ENCODE data around the gene DPYD. TPM values are rescaled to one million over a fixed set of nuclear protein-coding genes. Genes with fewer than 3 reads are reported as not detected.

DPYD gene
- total RNA-seq, 2 experiments from 2014 or later, result 9.8 to 11.1 TPM

DNA sequence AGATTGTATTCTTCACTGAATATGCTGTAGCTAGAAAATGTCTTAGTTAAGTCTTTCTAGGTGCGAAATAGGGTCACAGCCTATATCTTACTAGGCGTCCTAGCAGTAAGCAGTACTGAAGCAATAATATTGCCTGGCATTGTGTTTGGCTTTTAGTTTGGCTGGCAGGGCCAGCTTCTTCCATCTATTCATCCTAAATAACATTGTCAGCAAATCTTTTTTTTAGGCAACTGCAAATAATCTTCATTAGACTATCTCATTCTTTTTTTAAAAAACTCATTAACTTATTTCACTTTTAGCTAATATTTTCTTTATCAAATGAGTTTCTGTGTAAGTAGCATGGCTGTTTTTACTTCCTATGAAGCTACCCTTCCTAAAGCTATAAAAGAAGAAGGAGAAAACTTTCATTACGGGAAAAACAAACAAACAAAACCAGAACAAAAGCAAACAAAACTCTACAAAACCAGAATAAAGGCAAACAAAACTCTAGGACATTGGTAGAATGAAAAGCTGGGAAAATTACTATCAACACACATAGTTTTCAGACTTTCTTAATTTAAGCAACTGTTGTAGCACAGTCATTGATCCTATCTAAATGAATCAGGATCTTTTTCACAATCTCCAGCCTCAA, 506.0 kb downstream of the DPYD start:
- DNase-seq, result no peak
- Mint-ChIP-seq H3K9me3 (no peaks in the 10 kb centered on the region), H3K4me1 (ENCODE audit: low read depth) (no peaks in the 10 kb centered on the region), H3K36me3 (ENCODE audit: low read depth) (peaks cover 8% of the 10 kb centered on the region), H3K27me3 (ENCODE audit: low read depth) (no peaks in the 10 kb centered on the region), H3K4me3 (no peak overlapping the region), H3K27ac (no peak overlapping the region)
- CTCF ChIA-PET, result interaction anchor here (0.6 kb wide), 1 partner anchor 171 kb away, joined by 3 read pairs; no protein-coding TSS in a partner anchor
- intact Hi-C loops (cut with micrococcal nuclease), result no loop called here

DNA sequence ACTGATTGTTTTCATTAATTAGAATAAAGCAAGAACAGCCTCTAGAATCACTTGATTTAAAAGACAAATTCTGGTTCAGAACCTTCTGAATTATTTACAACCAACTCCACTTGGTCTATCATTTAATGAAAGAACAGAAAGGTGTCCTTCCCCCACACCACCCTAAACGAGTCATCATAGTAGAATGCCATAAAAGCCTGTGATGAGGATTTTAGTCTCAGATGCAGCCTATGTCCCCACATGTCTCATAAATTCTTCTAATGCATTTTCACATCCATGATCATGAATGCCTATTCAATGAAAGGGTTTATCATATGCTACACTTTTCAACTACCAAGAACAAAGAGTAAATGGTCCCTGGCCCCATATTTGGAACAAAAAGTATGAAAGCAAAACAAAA, 508.1 kb downstream of the DPYD start:
- CTCF ChIA-PET, result no interaction called here
- H3K4me1 Mint-ChIP-seq (ENCODE audit: low read depth), result no peaks in the 10 kb centered on the region
- no peaks in the 10 kb centered on the region for H3K9me3 Mint-ChIP-seq
- peaks cover 11% of the 10 kb centered on the region for H3K36me3 Mint-ChIP-seq (ENCODE audit: low read depth)
- DNase-seq, result no peak
- H3K4me3 Mint-ChIP-seq, result no peak overlapping the region
- no peak overlapping the region for H3K27ac Mint-ChIP-seq
- H3K27me3 Mint-ChIP-seq (ENCODE audit: low read depth), result no peaks in the 10 kb centered on the region
- intact Hi-C loops (cut with micrococcal nuclease), result no loop called here

DNA sequence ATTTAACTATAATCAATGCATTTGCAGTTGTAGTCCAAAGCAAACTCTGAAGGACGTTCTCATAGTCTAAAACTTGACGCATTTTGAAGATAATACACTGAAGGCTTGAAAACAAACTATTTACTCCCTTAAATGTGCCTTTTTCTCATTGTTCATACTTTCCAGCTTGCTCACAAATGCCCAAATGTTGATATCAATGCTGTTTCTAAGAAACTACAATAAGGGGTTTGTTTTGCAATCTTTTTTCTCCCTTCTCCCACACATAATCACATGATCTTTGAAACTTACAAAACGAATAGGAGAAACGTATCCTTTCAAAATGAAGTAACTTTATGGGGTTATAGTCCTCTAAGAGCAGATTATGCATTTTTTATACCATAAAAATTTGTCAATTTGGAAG, 508.7 kb downstream of the DPYD start:
- Mint-ChIP-seq H3K9me3 (no peaks in the 10 kb centered on the region), H3K36me3 (ENCODE audit: low read depth) (peaks cover 16% of the 10 kb centered on the region), H3K27ac (no peak overlapping the region), H3K27me3 (ENCODE audit: low read depth) (no peaks in the 10 kb centered on the region), H3K4me1 (ENCODE audit: low read depth) (no peaks in the 10 kb centered on the region), H3K4me3 (no peak overlapping the region)
- intact Hi-C loops (cut with micrococcal nuclease), result no loop called here
- CTCF ChIA-PET, result no interaction called here
- no peak for DNase-seq

DNA sequence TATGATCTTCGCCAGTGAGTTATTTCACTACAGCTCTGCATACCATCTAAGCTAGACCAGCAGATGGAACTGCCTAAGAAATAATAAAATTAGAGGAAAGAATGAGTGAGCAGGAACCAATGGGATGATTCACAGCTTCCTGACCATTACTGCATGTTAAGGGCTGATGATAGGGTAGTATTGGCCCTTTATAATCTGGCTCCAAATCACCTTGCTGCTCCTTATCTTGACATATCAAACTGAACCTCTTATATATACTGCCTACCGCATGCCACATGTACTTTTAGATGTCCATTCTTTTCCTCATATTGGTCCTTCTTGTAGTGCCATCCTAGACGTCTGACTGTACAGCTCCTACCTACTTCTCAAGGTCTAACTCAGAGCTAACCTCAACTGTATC, 524.4 kb downstream of the DPYD start:
- no peak for DNase-seq
- Mint-ChIP-seq H3K9me3 (peaks cover 6% of the 10 kb centered on the region), H3K36me3 (ENCODE audit: low read depth) (peaks cover 21% of the 10 kb centered on the region), H3K27me3 (ENCODE audit: low read depth) (no peaks in the 10 kb centered on the region), H3K4me3 (no peak overlapping the region), H3K27ac (no peak overlapping the region), H3K4me1 (ENCODE audit: low read depth) (no peaks in the 10 kb centered on the region)
- CTCF ChIA-PET, result interaction anchor here (0.6 kb wide), 1 partner anchor 653 kb away, joined by 3 read pairs; no protein-coding TSS in a partner anchor
- intact Hi-C loops (cut with micrococcal nuclease), result no loop called here

- no peak for DNase-seq
- H3K4me1 Mint-ChIP-seq (ENCODE audit: low read depth), result no peaks in the 10 kb centered on the region
- peaks cover 15% of the 10 kb centered on the region for H3K36me3 Mint-ChIP-seq (ENCODE audit: low read depth)
- CTCF ChIA-PET, result interaction anchor here (0.6 to 0.7 kb wide), 2 partner anchors 27 to 87 kb away, joined by 4 to 6 read pairs; no protein-coding TSS in a partner anchor
- no peaks in the 10 kb centered on the region for H3K27me3 Mint-ChIP-seq (ENCODE audit: low read depth)
- no peak overlapping the region for H3K27ac Mint-ChIP-seq
- H3K9me3 Mint-ChIP-seq, result peaks cover 6% of the 10 kb centered on the region
- no peak overlapping the region for H3K4me3 Mint-ChIP-seq
- intact Hi-C loops (cut with micrococcal nuclease), result no loop called here
These were observed 528.1 kb downstream of the DPYD start for GRCh38 chr1:97392701-97393100.

- intact Hi-C loops (cut with micrococcal nuclease), result no loop called here
- no peak overlapping the region for H3K4me3 Mint-ChIP-seq
- H3K9me3 Mint-ChIP-seq, result no peaks in the 10 kb centered on the region
- CTCF ChIA-PET, result interaction anchor here (1.0 kb wide), 1 partner anchor 10 kb away, joined by 3 read pairs; no protein-coding TSS in a partner anchor
- peaks cover 4% of the 10 kb centered on the region for H3K36me3 Mint-ChIP-seq (ENCODE audit: low read depth)
- H3K27ac Mint-ChIP-seq, result no peak overlapping the region
- no peaks in the 10 kb centered on the region for H3K27me3 Mint-ChIP-seq (ENCODE audit: low read depth)
- DNase-seq, result no peak
- no peaks in the 10 kb centered on the region for H3K4me1 Mint-ChIP-seq (ENCODE audit: low read depth)
These were observed 535.1 kb downstream of the DPYD start for GRCh38 chr1:97385536-97386277.

- CTCF ChIA-PET, result interaction anchor here (0.7 to 1.0 kb wide), 2 partner anchors 9 kb away, joined by 3 read pairs; no protein-coding TSS in a partner anchor
- H3K9me3 Mint-ChIP-seq, result no peaks in the 10 kb centered on the region
- no peaks in the 10 kb centered on the region for H3K4me1 Mint-ChIP-seq (ENCODE audit: low read depth)
- no peaks in the 10 kb centered on the region for H3K27me3 Mint-ChIP-seq (ENCODE audit: low read depth)
- intact Hi-C loops (cut with micrococcal nuclease), result no loop called here
- peaks cover 4% of the 10 kb centered on the region for H3K36me3 Mint-ChIP-seq (ENCODE audit: low read depth)
- no peak overlapping the region for H3K27ac Mint-ChIP-seq
- H3K4me3 Mint-ChIP-seq, result no peak overlapping the region
- no peak for DNase-seq
These were observed 536.4 kb downstream of the DPYD start for GRCh38 chr1:97384294-97384968.

- Mint-ChIP-seq H3K4me3 (no peak overlapping the region), H3K27ac (no peak overlapping the region), H3K27me3 (ENCODE audit: low read depth) (no peaks in the 10 kb centered on the region), H3K9me3 (no peaks in the 10 kb centered on the region), H3K4me1 (ENCODE audit: low read depth) (no peaks in the 10 kb centered on the region), H3K36me3 (ENCODE audit: low read depth) (peaks cover 4% of the 10 kb centered on the region)
- no peak for DNase-seq
- intact Hi-C loops (cut with micrococcal nuclease), result no loop called here
- CTCF ChIA-PET, result interaction anchor here (0.7 kb wide), 1 partner anchor 9 kb away, joined by 3 read pairs; no protein-coding TSS in a partner anchor
These were observed 537.0 kb downstream of the DPYD start for GRCh38 chr1:97383797-97384196.

GRCh38 chr1:97382206-97382605, 538.6 kb downstream of the DPYD start:
- Mint-ChIP-seq H3K9me3 (no peaks in the 10 kb centered on the region), H3K4me3 (no peak overlapping the region), H3K27ac (no peak overlapping the region), H3K36me3 (ENCODE audit: low read depth) (peaks cover 4% of the 10 kb centered on the region), H3K27me3 (ENCODE audit: low read depth) (no peaks in the 10 kb centered on the region), H3K4me1 (ENCODE audit: low read depth) (no peaks in the 10 kb centered on the region)
- CTCF ChIA-PET, result no interaction called here
- intact Hi-C loops (cut with micrococcal nuclease), result no loop called here
- DNase-seq, result no peak

GRCh38 chr1:97379387-97380075, 541.3 kb downstream of the DPYD start:
- Mint-ChIP-seq H3K27me3 (ENCODE audit: low read depth) (no peaks in the 10 kb centered on the region), H3K9me3 (no peaks in the 10 kb centered on the region), H3K27ac (no peak overlapping the region), H3K4me3 (no peak overlapping the region), H3K36me3 (ENCODE audit: low read depth) (peaks cover 6% of the 10 kb centered on the region), H3K4me1 (ENCODE audit: low read depth) (no peaks in the 10 kb centered on the region)
- intact Hi-C loops (cut with micrococcal nuclease), result no loop called here
- DNase-seq, result no peak
- CTCF ChIA-PET, result no interaction called here

GRCh38 chr1:97378596-97378995, 542.2 kb downstream of the DPYD start:
- Mint-ChIP-seq H3K27me3 (ENCODE audit: low read depth) (no peaks in the 10 kb centered on the region), H3K4me1 (ENCODE audit: low read depth) (no peaks in the 10 kb centered on the region), H3K4me3 (no peak overlapping the region), H3K27ac (no peak overlapping the region), H3K9me3 (no peaks in the 10 kb centered on the region), H3K36me3 (ENCODE audit: low read depth) (peaks cover 3% of the 10 kb centered on the region)
- no peak for DNase-seq
- intact Hi-C loops (cut with micrococcal nuclease), result no loop called here
- CTCF ChIA-PET, result interaction anchor here (0.6 kb wide), 1 partner anchor 50 kb away, joined by 7 read pairs; no protein-coding TSS in a partner anchor

- H3K27ac Mint-ChIP-seq, result no peak overlapping the region
- intact Hi-C loops (cut with micrococcal nuclease), result no loop called here
- H3K36me3 Mint-ChIP-seq (ENCODE audit: low read depth), result peaks cover 9% of the 10 kb centered on the region
- H3K9me3 Mint-ChIP-seq, result no peaks in the 10 kb centered on the region
- H3K4me3 Mint-ChIP-seq, result no peak overlapping the region
- no peaks in the 10 kb centered on the region for H3K4me1 Mint-ChIP-seq (ENCODE audit: low read depth)
- no peak for DNase-seq
- no peaks in the 10 kb centered on the region for H3K27me3 Mint-ChIP-seq (ENCODE audit: low read depth)
- CTCF ChIA-PET, result no interaction called here
These were observed 543.3 kb downstream of the DPYD start for GRCh38 chr1:97377432-97378034.

All from activated naive CD4-positive, alpha-beta T cell treated with anti-CD3 and anti-CD28 coated beads for 36 hours (primary cell).